Ecto neural progenitor cell (in vitro differentiated cells): ENCODE measurements around the gene DNM1L.

Experiments used
- DNase-seq: peaks from one replicate; pipeline ENCODE4 v3.0.0-alpha.2; 2018; ENCODE audit warnings: low spot score

DNM1L gene

GRCh38 chr12:32756476-32757066 is 77.5 kb downstream of the DNM1L start:
- DNase-seq = peak; percentile 60

- DNase-seq = no peak
These were observed 78.1 kb downstream of the DNM1L start for GRCh38 chr12:32757157-32757556.

- DNase-seq = no peak
These were observed 82.6 kb downstream of the DNM1L start for GRCh38 chr12:32761716-32762115.

DNA sequence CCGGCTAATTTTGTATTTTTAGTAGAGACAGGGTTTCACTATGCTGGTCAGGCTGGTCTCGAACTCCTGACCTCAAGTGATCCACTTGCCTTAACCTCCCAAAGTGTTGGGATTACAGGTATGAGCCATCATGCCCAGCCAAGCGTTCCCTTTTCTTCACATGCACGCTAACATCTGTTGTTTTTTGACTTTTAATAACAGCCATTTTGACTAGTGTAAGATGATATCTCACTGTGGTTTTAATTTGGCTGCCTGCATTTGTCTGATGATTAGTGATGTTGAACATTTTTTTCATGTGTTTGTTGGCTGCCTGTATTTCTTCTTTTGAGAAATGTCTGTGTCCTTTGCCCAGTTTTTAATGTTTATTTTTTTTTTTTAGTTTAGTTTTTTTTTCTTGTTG is 86.8 kb downstream of the DNM1L start:
- DNase-seq = no peak

DNA sequence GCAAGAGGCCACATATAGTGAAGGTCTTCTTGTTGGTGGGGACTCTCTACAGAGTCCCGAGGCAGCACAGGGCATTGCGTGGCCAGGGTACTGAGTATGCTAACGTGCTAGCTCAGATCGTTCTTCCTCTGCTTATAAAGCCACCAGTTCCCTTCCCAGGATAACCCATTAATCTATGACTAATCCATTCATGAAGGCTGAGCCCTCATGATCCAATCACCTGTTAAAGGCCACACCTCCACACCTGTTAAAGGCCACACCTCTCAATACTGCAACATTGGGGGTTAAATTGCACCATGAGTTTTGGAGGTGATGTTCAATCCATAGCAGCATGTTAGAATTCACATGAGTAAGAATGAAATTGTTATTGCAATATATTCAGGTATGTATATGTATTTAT is 89.4 kb downstream of the DNM1L start:
- no peak for DNase-seq

DNA sequence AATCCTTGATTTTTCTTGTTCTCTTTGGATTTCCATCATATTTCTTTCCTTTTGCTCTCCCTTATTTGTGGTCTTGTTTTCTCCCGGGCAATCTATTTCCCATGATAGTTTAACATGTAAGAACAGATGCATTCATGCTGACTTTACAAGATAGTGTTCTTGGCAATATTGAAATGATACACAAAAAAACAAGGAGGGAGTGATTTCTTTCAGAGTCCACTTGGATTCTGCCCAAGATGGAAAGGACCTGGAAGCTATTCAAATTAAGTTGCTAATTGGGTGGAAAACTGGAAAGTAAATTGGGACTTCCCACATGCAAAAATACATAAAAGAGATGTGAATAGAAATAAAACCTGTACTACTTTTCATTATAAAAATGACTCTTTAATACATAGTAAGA is 91.0 kb downstream of the DNM1L start:
- DNase-seq = no peak

GRCh38 chr12:32773691-32774090 is 94.6 kb downstream of the DNM1L start:
- DNase-seq = no peak

DNA sequence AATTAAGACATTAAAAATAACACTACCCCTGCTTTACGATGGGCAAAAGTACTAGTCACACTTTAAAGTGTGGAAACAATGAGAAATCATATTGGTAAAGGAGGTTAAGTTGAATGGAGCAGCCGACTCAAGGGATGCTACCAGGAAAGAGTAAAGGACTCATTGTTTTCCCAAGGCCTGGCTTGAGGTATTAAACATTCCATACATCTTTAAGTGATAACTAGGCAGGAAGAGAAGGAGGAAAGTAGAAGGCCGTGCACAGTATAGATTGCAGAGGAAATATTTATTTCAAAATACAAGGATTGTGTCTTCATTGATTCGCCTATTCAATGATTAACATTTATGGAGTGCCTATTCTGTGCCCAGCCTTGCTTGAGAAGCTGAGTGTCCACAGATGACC is 97.2 kb downstream of the DNM1L start:
- no peak for DNase-seq

DNA sequence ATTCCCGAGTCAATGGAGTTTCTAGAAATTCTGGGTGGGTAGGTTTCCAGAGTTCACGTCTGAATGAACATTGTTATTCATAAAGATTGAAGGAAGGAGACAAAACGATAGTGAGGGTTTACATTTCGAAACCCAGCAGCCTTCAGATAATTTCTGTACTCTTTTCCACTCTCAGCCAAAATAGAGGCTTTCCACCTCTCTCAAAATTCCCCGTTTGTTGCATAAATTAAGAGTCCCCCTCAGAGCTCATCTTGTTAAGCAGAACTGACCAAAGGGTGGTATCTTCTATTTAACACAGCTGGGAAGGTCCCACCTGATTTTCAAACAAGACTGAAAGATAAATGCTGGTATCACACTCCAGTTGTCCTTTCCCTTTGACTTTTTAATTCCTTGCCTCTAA is 98.1 kb downstream of the DNM1L start:
- DNase-seq = no peak

- DNase-seq = no peak
These were observed 98.6 kb downstream of the DNM1L start for GRCh38 chr12:32777691-32778175.

- DNase-seq = no peak
These were observed 101.0 kb downstream of the DNM1L start for GRCh38 chr12:32780071-32780470.

DNA sequence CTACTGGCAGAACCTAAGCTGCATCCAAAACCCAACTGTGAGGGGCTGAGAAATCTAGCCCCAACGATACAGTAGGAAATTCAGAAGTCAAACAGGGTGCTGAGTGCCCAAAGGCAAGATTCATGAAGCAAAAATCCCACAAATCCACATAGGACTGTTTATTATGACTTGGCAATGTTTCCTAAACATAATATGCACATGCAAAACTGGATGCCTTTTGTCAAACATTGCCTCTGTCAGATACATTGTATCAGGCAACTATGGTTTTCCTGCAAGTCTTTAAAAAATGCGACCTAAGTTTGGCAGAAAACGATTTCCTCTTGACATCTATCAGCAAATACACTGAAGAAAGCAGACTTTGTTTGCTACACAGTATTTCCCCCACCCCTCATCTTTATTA is 103.9 kb downstream of the DNM1L start:
- DNase-seq = no peak

DNA sequence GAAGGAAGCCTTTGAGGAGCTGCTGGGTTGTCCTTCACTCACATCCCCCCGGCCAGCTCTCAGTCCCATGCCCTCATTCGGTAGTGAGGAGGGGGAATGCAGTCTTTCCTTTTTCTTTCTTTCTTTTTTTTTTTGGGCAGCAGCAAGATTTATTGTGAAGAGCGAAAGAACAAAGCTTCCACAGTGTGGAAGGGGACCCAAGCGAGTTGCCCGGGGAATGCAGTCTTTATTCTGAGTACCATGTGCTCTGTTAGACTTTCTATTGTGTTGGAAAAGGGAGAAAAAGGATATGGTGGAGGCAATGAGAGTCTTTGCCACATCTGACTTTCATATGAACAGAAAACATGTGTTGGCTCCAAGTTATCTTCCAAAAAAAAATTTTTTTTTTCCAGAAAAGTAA is 106.5 kb downstream of the DNM1L start:
- no peak for DNase-seq

GRCh38 chr12:32788405-32788804 is 109.3 kb downstream of the DNM1L start:
- no peak for DNase-seq

GRCh38 chr12:32789446-32789845 is 110.3 kb downstream of the DNM1L start:
- DNase-seq = no peak

DNA sequence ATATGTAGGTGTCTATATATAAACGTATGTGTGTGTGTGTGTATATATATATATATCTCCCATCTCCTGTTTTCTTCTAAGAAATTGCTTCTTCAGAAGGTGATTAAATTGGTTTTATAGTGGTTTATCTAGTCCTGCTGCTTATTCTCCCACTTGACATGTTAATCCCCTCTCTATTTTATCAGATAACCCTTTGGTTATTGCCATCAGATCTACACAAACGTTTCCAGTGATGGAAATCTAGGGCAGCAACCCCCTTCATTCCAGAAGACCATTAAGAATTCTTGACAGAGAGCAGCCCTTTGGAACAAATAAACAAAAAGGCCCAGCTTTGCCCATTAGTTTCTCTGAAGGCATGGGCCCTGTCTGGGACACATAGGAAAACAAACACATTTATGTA is 110.8 kb downstream of the DNM1L start:
- DNase-seq = no peak

- no peak for DNase-seq
These were observed 115.2 kb downstream of the DNM1L start for GRCh38 chr12:32794281-32794680.
